HG02885 (cell line): Measurements from ENCODE around the gene AMY2B.
"Not testable (repeated sequence)": the region's sequence is repeated elsewhere in the genome, so short reads cannot be mapped to it uniquely, and the experiment has no call there.

Source experiments
- ATAC-seq: cut with Tn5 transposase; IDR thresholded peaks from one replicate; pipeline ENCODE4 v1.9.1; 2021; ENCODE audit warnings: mild to moderate bottlenecking; ENCODE audit not compliant: unreplicated experiment, poor library complexity

AMY2B gene

GRCh38 chr1:103571289-103571688 lies at the start of gene AMY2B:
TSS of gene AMY2B (plus strand) at chr1:103571589. CDS start at chr1:103571603, 14 bp downstream.
- not testable (repeated sequence) for ATAC-seq

DNA sequence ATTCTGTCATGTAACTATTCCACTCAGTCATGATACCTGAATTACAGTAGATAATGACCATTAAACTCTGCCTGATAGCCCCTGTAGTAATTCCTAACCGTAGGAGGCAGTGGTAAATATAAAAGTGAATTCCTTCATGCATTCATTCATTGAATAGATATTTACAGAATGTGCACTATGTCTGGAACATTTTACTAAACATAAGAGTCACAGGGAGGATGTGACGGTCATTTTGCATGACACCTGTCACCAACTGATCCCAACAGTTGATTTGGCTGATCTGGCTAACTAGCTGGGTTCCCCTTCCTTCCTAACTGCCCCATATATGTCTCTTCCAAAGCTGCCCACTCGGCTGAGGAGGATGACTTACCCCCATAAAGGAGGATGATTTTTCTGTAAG lies 48.0 kb upstream of the AMY2B start:
- no peak for ATAC-seq

GRCh38 chr1:103525114-103525606 lies 46.2 kb upstream of the AMY2B start:
- ATAC-seq, result peak; percentile 63

DNA sequence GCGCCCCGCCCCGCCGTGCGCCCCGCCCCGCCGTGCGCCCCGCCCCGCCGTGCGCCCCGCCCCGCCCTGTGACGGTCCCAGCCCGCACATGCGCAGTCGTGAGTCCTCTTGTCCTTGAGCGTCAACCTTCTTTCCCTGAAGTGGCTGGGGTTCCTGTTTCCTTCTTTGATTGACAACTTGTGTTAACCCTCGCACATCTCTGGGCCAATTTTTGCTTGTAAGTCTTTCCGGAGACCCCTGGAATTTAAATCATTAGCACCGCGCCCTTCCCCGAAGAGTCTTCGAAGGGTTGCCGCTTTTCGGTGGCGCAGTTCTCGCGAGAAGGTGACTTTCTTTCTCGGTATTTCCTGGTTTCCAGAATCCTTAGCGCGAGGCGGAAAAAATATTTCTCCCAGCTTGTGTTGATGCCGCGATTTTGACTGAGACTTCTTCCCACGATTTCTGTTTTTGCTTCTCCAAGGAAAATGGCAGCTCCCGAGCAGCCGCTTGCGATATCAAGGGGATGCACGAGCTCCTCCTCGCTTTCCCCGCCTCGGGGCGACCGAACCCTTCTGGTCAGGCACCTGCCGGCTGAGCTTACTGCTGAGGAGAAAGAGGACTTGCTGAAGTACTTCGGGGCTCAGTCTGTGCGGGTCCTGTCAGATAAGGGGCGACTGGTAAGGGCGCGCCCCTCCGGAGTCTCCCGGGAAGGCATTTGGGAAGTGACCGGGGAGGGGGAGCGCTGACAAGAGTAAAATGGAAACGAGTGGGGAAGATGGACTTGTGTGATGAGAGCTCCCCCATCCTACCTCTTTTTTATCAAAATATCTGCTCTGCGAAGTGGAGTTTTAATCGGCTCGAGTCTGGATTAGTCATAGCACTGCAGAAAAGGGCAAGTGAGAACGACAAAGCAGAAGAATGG lies 45.5 kb upstream of the AMY2B start, which contains the start of gene RNPC3:
Gene RNPC3, plus strand, starts transcription at position 93 of the 901 bp plus-strand sequence. Its CDS starts 372 bp downstream, at position 465.
- ATAC-seq, result peak; percentile 74

DNA sequence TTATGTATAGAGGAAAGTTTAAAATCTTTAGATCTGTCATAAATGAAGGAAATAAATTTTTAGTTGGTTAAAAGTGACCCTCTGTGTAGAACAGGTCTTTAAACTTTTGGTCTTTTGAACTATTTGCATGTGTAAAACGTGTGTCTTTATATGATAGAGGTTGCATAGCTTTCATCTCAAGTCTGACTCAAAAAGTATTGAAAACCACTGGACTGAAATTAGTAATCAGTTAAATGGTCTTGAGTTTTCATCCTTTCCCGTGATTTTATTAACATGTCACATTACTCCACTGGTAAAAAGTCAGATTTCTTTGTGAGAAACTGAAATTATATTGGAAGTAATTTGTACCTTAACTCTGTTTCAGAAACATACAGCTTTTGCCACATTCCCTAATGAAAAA lies 44.1 kb upstream of the AMY2B start:
- peak; percentile 23 for ATAC-seq

DNA sequence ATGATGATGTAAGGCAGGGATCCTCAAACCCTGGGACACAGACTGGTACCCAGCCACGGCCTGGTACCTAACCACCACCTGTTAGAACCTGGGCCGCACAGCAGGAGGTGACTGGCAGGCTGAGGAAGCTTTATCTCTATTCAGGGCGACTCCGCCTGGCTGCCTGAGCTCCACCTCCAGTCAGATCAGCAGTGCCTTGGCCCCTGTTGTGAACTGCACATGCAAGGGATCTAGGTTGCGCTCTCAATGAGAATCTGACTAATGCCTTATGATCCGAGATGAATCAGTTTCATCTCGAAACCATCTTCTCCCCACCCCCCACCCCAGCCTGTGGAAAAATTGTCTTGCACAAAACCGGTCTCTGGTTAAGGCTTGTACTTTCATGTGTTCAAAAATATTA lies 41.6 kb upstream of the AMY2B start:
- ATAC-seq, result no peak

GRCh38 chr1:103538226-103538625 lies 33.2 kb upstream of the AMY2B start:
- no peak for ATAC-seq

DNA sequence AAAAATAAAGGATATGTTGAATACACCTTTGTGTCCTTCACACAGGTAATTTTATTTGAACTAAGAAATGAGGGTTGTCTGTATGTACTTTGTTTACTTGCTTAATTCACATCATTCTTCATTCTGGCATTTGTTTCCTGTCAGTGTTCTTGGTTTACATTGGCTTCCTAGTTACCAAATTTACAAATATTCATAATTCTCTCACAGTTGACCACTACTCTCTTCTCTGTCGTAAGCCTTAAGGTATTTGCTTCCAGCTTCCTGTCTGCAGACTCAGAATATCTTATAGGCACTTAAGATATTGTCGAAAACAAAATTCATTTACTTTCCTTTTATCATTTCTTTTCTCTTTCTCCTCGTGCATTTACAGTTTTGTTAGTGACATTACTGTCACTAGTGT lies 30.0 kb upstream of the AMY2B start:
- ATAC-seq, result no peak

DNA sequence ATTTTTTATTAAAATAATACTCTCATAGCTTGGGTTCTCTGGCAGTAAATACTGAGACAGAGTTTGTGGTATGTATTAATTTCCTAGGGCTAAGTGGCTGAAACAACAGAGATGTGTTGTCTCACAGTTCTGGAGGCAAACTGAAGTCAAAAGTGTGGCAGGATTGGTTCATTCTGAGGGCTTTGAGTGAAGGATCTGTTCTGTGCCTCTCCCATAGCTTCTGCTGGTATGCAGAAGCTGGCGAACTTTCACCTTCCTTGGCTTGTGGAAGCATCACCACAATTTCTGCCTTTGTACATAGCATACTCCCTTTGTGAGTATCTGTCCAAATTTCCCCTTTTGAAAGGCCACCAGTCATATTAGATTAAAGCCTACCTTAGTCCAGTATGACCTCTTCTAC lies 24.9 kb upstream of the AMY2B start:
- no peak for ATAC-seq

DNA sequence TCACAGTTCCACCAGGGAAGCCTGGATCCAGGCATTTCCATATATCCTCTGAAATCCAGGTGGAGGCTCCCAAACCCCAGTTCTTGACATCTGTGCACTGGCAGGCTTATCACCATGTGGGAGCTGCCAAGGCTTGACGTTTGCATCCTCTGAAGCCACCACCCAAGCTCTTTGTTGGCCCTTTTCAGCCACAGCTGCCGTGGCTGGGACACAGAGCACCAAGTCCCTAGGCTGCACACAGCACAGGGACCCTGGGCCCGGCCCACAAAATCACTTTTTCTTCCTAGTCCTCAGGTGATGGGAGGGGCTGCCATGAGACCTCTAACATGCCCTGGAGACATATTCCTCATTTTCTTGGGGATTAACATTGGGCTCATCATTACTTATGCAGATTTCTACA lies 23.5 kb upstream of the AMY2B start:
- no peak for ATAC-seq

DNA sequence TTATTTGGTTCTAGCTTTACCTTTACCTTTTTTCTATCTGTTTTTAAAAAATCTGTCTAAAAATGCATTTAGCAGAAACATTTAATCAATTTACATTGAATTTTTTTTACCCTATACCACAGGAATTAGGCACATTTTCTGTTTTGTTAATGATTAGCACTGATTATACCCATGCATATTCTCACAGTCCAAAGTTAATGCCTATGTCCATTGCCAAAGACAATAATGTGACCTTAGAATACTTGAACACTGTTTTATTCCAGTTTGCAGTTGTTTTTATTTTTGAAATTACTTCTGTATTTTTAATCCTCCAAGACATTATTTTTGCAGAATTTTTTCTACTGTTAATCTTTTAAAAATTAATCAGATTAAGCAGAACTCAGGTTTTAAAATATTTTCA lies 11.0 kb upstream of the AMY2B start:
- no peak for ATAC-seq

- ATAC-seq, result not testable (repeated sequence)
Measured at GRCh38 chr1:103561124-103561523, 10.3 kb upstream of the AMY2B start.

GRCh38 chr1:103561643-103562395 lies 9.6 kb upstream of the AMY2B start:
- peak; percentile 94 for ATAC-seq

DNA sequence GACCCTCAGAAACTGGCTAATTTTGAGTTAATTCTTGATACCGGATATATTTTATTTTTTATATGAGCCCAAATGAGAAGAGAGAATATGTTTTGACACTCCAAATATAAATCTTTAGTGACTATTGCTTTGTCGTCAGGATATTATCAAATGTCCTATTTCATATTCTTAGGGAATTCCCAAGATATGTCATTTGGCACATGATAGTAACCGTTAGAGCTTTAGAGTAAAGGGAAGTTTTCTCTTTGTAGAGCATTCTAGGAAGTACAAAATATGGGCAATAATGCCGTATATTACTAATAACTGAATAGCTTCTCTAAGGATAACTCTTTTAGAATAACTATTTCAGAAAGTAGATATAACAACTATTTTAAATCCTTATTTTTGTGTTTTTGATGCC lies 8.3 kb upstream of the AMY2B start:
- ATAC-seq, result no peak

DNA sequence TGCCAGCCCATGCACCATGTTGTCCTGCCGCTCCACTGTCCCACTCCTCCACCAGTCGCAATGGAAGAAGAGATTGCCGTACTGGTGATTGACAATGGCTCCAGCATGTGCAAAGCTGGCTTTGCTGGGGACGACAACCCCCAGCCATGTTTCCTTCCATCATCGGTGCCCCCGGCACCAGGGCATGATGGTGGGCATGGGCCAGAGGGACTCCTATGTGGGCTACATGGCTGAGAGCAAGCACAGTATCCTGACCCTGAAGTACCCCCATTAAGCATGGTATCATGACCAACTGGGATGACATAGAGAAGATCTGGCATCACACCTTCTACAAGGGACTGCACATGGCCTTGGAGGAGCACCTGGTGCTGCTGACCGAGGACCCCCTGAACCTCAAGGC lies 1.9 kb upstream of the AMY2B start:
- ATAC-seq, result no peak

DNA sequence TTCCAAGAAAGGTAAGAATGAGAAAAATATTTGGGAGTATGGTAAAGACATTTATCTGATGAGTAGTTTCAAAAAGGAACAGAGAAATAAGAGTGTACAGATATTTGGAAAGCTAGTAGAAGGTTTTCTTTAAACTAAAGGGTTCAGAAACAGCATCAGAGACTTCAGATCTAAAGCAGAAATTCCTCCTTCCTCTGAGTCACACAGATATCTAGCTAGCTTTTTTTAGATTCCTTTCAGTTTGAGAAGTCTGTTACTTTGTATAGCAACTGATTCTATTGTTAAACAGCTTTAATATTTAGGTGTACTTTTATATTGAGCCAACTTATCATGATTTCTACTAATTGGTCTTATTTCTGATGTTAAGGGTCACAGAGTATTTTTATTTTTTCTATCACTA lies 4.7 kb downstream of the AMY2B start:
- peak; percentile 82 for ATAC-seq

DNA sequence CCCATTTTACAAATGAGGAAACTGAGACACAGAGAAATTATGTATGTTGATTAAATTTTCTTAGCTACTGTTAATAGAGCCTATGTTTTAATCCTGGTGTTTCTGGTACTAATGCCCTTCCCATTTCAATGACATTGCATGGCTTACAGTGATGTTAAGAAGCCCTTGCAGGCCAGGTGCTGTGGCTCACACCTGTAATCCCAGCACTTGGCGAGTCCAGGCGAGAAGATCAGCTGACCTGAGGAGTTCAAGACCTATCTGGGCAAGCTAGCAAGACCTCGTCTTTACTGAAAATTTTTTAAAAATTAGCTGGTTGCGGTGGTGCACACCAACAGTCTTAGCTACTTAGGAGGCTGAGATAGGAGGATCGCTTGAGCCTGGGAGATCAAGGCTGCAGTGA lies 5.4 kb downstream of the AMY2B start:
- not testable (repeated sequence) for ATAC-seq

- ATAC-seq, result no peak
Measured at GRCh38 chr1:103582464-103582863, 11.1 kb downstream of the AMY2B start.

- no peak for ATAC-seq
Measured at GRCh38 chr1:103583887-103584286, 12.5 kb downstream of the AMY2B start.

- ATAC-seq, result no peak
Measured at GRCh38 chr1:103584537-103584936, 13.1 kb downstream of the AMY2B start.

DNA sequence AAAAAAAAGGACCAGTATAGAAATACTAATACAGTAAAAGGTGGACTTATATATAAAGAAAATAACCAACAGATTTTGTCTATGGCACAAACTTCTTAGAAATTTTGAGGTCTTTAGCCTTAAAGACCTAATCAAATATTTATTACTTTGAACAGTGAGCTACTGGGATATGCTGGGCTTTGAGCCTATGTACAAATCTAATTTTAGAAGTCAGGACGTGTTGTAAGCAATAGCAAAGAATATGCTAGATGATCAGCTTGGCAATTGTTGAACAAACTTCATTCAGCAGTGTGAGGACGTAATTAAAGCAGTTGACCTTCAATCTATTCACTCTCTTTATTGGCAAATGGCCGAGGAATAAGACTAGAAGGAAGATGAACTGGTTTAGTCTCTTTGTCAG lies 31.4 kb downstream of the AMY2B start:
- ATAC-seq, result not testable (repeated sequence)
